Measurements from ENCODE around the gene CSNK1D. TPM values are rescaled to one million over a fixed set of nuclear protein-coding genes. Genes with fewer than 3 reads are reported as not detected.
"Not testable (repeated sequence)": the region's sequence is repeated elsewhere in the genome, so short reads cannot be mapped to it uniquely, and the experiment has no call there.

The CSNK1D gene
- total and polyA plus RNA-seq, 3 donors from 2014 or later = 137 to 179 (median 178) TPM

DNA sequence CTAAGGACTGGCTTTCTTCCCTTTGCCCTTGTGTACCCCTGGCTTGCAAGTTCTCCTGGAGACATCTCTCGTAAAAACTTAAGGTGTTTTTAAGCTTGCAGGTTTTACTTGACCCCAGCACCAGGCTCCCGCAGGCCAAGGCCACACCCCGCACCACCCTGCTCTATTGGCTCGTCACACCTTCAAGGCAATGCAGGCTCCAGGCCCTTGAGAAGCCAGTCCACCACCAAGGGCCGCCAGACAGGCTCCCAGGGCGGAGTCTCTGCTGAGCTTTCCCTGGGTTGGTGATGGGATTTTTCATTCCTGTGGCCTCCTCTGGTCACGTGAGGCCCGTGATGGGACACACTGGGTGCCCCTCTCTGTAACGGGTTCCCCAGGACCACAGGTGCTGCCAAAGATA is 9.9 kb downstream of the CSNK1D start:
- intact Hi-C loops (cut with DNase I; ENCODE audit: low total_unique reads) = no loop called here

DNA sequence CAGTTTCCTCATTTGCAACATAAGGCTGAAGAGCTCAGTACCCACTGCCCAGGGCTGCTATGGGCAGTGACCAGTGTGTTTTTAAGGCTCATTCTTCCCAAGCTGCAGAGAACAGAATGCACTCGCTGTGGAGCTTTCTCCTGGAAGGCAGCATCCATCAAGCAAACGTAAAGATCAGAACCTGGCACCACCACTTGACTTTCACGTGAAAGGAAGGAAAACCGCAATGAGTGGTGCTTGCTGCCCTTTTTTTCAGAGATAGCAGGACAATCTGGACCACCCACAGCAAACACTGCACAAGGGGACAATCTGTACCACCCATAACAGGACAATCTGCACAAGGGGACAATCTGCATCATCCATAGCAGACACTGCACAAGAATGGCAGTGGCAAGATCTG is 11.2 kb downstream of the CSNK1D start:
- H3K4me1 ChIP-seq = peaks cover 5% of the 10 kb centered on the region
- no peaks in the 10 kb centered on the region for H3K9me3 ChIP-seq
- DNase-seq = no peak
- no peak overlapping the region for H3K27ac ChIP-seq
- 52 to 59% methylated on average over 4 of the region's 4 CpGs for WGBS, 2 donors
- intact Hi-C loops (cut with DNase I; ENCODE audit: low total_unique reads) = no loop called here
- H3K27me3 ChIP-seq = no peaks in the 10 kb centered on the region
- no peak for TF ChIP-seq POLR2A (IDR thresholded peaks at IDR 0.05)
- TF ChIP-seq, protein P1, sequence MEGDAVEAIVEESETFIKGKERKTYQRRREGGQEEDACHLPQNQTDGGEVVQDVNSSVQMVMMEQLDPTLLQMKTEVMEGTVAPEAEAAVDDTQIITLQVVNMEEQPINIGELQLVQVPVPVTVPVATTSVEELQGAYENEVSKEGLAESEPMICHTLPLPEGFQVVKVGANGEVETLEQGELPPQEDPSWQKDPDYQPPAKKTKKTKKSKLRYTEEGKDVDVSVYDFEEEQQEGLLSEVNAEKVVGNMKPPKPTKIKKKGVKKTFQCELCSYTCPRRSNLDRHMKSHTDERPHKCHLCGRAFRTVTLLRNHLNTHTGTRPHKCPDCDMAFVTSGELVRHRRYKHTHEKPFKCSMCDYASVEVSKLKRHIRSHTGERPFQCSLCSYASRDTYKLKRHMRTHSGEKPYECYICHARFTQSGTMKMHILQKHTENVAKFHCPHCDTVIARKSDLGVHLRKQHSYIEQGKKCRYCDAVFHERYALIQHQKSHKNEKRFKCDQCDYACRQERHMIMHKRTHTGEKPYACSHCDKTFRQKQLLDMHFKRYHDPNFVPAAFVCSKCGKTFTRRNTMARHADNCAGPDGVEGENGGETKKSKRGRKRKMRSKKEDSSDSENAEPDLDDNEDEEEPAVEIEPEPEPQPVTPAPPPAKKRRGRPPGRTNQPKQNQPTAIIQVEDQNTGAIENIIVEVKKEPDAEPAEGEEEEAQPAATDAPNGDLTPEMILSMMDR (IDR thresholded peaks at IDR 0.05) = no peak
- no peaks in the 10 kb centered on the region for H3K36me3 ChIP-seq (ENCODE audit: low read depth, missing control alignments)
- no peak overlapping the region for H3K4me3 ChIP-seq

More for the DNA sequence above, 9.9 kb downstream of the CSNK1D start:
- Histone ChIP-seq H3K4me1 (peaks cover 17% of the 10 kb centered on the region), H3K27ac (no peak overlapping the region), H3K36me3 (ENCODE audit: low read depth, missing control alignments) (no peaks in the 10 kb centered on the region), H3K9me3 (no peaks in the 10 kb centered on the region), H3K4me3 (no peak overlapping the region), H3K27me3 (no peaks in the 10 kb centered on the region)
- WGBS, 2 donors = 73 to 82% methylated on average over 5 to 9 of the region's 9 CpGs
- no peak for DNase-seq
- TF ChIP-seq, protein P1 (IDR thresholded peaks at IDR 0.05) = no peak
- TF ChIP-seq POLR2A (IDR thresholded peaks at IDR 0.05) = no peak

- H3K27ac ChIP-seq; H3K36me3 ChIP-seq (ENCODE audit: low read depth, missing control alignments); H3K4me1 ChIP-seq: not testable (repeated sequence)
Measured at GRCh38 chr17:82259972-82260961, 13.2 kb downstream of the CSNK1D start.

GRCh38 chr17:82258555-82258954 is 14.9 kb downstream of the CSNK1D start:
- TF ChIP-seq, protein P1 (IDR thresholded peaks at IDR 0.05) = no peak
- TF ChIP-seq POLR2A (IDR thresholded peaks at IDR 0.05) = no peak

More at GRCh38 chr17:82259972-82260961, 13.2 kb downstream of the CSNK1D start:
- H3K9me3 ChIP-seq; intact Hi-C loops (cut with DNase I; ENCODE audit: low total_unique reads); H3K4me3 ChIP-seq; DNase-seq; H3K27me3 ChIP-seq: not testable (repeated sequence)
- 86 to 87% methylated on average over 8 of the region's 8 CpGs for WGBS, 2 donors

GRCh38 chr17:82257473-82257872 is 16.0 kb downstream of the CSNK1D start:
- H3K4me1 ChIP-seq = no peaks in the 10 kb centered on the region
- intact Hi-C loops (cut with DNase I; ENCODE audit: low total_unique reads) = no loop called here
- DNase-seq = peak; percentile 65
- no peaks in the 10 kb centered on the region for H3K27me3 ChIP-seq
- WGBS, 2 donors = 70 to 80% methylated on average over 10 of the region's 10 CpGs
- no peak overlapping the region for H3K27ac ChIP-seq
- H3K9me3 ChIP-seq = no peaks in the 10 kb centered on the region
- H3K36me3 ChIP-seq (ENCODE audit: low read depth, missing control alignments) = no peaks in the 10 kb centered on the region
- TF ChIP-seq POLR2A (IDR thresholded peaks at IDR 0.05) = no peak
- TF ChIP-seq, protein P1 (IDR thresholded peaks at IDR 0.05) = no peak
- H3K4me3 ChIP-seq = no peak overlapping the region

More at GRCh38 chr17:82258555-82258954, 14.9 kb downstream of the CSNK1D start:
- Histone ChIP-seq H3K27ac (no peak overlapping the region), H3K36me3 (ENCODE audit: low read depth, missing control alignments) (no peaks in the 10 kb centered on the region), H3K27me3 (no peaks in the 10 kb centered on the region), H3K4me1 (no peaks in the 10 kb centered on the region), H3K9me3 (no peaks in the 10 kb centered on the region), H3K4me3 (no peak overlapping the region)
- no peak for DNase-seq
- intact Hi-C loops (cut with DNase I; ENCODE audit: low total_unique reads) = no loop called here
- WGBS, 2 donors = 56 to 67% methylated on average over 5 of the region's 5 CpGs

Data from testis (tissue), 3 donors.